Measurements from ENCODE around the gene GPX6.
"Not testable (repeated sequence)": the region's sequence is repeated elsewhere in the genome, so short reads cannot be mapped to it uniquely, and the experiment has no call there.

The GPX6 gene

DNA sequence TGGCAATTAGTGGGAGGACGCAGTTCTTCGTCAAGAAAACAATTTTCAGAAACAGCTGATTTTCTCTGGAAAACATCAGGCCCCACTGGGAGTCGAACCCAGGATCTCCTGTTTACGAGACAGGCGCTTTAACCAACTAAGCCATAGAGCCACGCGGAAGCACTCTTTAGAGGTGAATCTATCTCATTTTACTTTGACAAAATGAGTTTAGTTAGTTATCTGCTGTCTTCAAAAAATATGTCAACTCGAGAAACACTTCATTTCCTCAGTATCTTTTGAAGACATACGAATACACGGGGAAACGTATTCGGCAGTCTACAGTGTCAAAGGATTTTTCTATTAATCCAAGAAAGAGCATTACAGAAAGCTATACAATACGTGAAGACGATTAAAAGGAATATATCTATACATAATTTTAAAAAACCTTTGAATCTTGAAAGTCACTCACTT lies 26.7 kb downstream of the GPX6 start:
- DNase-seq (ENCODE audit: extremely low spot score, insufficient read length, low read depth) = no peak
- peak; percentile 29 for FAIRE-seq

GRCh38 chr6:28486988-28487742 lies 28.4 kb downstream of the GPX6 start:
- FAIRE-seq (no peak), DNase-seq (ENCODE audit: extremely low spot score, insufficient read length, low read depth) (no peak)

- DNase-seq (ENCODE audit: extremely low spot score, insufficient read length, low read depth) = no peak
- FAIRE-seq = no peak
These were observed 29.1 kb downstream of the GPX6 start for GRCh38 chr6:28486533-28486932.

DNA sequence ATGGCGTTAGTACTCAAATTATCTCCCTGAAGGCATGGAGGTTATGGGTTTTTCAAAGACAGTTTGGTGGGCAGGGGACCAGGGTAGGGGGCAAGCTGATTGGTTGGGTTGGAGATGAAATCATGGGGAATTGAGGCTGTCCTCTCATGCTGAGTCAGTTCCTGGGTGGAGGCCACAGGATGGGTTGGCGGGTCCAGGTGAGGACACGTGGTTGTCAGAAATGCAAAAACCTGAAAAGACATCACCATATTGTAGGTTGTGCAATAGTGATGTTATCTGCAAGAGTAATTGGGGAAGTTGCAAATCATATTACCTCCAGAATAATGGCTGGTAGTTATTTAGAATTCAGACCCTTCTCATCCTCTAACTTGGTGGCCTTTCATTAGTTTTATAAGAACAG lies 30.1 kb downstream of the GPX6 start:
- DNase-seq (ENCODE audit: extremely low spot score, insufficient read length, low read depth) (no peak), FAIRE-seq (no peak)

DNA sequence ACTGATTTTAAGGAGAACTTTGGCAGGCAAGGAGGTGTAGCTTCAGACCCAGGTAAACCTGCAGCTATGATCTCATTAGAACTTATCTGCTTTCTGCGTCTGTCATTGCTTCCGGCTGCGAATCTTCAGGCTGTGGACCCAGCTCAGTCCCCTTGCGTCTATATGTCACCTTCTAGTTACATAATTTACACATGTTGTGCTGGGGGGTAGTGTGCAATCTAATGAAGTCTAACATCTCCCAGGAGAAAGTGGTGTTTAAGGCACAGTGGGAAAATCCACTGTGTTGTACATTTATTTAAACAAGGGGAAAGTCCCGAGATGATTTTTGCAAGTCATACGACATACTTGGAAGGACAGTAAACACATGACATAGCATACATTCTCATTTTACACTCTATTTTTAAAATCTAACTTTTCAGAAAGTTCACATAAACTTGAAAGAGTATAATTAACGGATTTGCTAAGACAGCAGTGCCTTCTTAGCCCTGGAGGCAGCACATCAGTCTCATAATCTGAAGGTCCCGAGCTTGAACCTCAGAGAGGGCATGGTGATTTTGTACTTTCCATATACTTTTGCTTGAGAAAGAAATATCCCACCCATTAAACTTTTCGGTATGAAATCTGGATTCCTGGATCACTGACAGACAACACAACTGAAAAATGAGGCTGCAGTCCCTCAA lies 35.2 kb downstream of the GPX6 start:
- DNase-seq (ENCODE audit: extremely low spot score, insufficient read length, low read depth) = no peak
- no peak for FAIRE-seq

GRCh38 chr6:28478518-28478917 lies 37.1 kb downstream of the GPX6 start:
- DNase-seq (ENCODE audit: extremely low spot score, insufficient read length, low read depth) (no peak), FAIRE-seq (no peak)

DNA sequence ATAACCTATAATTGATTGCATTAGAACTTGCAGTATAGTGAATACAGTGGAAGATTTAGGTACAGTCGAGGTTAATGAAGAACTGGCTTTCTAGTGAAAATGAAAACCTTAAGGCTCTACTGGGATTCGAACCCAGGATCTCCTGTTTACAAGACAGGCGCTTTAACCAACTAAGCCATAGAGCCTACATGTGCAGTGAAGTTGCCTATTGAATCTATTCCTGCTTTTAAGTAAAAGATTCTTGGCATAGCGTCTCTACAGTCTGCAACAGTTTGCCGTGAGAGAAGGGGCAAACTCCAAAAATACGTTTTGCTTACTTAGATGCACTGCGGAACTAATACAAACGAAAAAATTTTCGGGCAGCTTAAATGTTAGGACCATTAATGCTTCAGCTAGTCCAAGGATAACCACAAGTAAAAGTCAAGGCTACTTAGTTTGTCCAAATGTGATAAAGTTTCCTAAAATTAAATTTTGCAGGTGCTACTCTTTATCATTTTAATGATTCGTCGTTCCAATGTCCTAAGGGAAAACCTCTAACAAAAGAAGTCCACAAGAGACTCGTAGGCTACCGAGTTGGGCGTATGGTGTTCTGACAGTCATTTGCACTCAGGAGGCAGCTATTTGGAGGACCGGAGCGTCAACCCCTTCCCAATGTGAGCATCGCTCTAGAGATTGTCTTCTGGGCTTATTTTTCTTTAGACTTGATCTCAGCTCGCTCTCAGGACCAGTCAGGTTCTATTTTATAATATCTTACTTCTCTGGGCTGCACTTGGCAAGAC lies 41.0 kb downstream of the GPX6 start:
- DNase-seq (ENCODE audit: extremely low spot score, insufficient read length, low read depth) (no peak), FAIRE-seq (peak; percentile 31)

- not testable (repeated sequence) for DNase-seq (ENCODE audit: extremely low spot score, insufficient read length, low read depth); FAIRE-seq
These were observed 46.3 kb downstream of the GPX6 start for GRCh38 chr6:28469153-28469745.

- FAIRE-seq = no peak
These were observed 47.5 kb downstream of the GPX6 start for GRCh38 chr6:28468056-28468455.

DNA sequence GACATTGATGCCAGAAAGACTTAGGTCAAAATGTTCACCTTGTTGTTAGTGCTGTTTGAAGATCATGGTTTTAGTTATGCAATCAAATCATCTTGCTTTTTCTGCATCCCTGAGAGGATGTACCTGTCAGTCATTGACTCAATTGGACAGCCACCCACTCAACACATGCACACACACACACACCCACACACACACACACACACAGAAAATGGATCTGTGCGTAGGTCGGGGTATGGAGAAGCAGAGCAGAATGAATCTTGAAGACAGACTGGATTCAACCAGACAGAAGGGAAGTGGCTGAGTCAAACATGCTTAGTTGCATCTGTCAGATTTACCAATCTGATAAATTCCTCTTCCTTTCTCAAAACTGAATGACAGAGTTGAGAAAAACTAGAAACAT lies 53.2 kb downstream of the GPX6 start:
- DNase-seq (ENCODE audit: extremely low spot score, insufficient read length, low read depth) = no peak
- no peak for FAIRE-seq

More at GRCh38 chr6:28468056-28468455, 47.5 kb downstream of the GPX6 start:
- no peak for DNase-seq (ENCODE audit: extremely low spot score, insufficient read length, low read depth)

GRCh38 chr6:28458568-28458967 lies 57.0 kb downstream of the GPX6 start:
- FAIRE-seq = no peak

More at GRCh38 chr6:28458568-28458967, 57.0 kb downstream of the GPX6 start:
- no peak for DNase-seq (ENCODE audit: extremely low spot score, insufficient read length, low read depth)

All from GM18507 (cell line).